Colonic mucosa (tissue), 4 donors: ENCODE data around the gene MAP3K21. TPM values are rescaled to one million over a fixed set of nuclear protein-coding genes. Genes with fewer than 3 reads are reported as not detected.

Experiments
- DNase-seq: peaks from one replicate; pipeline ENCODE4 v3.0.0-alpha.2; 2020
- H3K27ac ChIP-seq: fragments of 200-600 bp; one replicate; pipeline ENCODE4 v1.8.0; 2021
- H3K27me3 ChIP-seq: fragments of 200-600 bp; one replicate; pipeline ENCODE4 v1.8.0; 2021
- H3K36me3 ChIP-seq: fragments of 200-600 bp; one replicate; pipeline ENCODE4 v1.8.0; 2021
- H3K4me1 ChIP-seq: fragments of 200-600 bp; one replicate; pipeline ENCODE4 v1.8.0; 2021; ENCODE audit warnings: mild to moderate bottlenecking
- H3K4me3 ChIP-seq: fragments of 200-600 bp; one replicate; pipeline ENCODE4 v1.8.0; 2021
- H3K9ac ChIP-seq, 2 donors: one replicate each; pipeline ENCODE4 v1.7.0; 2013; ENCODE audit warnings: control low read depth in 2 of 2, low read depth in 2 of 2, low read length in 2 of 2
- H3K9me3 ChIP-seq: fragments of 200-600 bp; one replicate; pipeline ENCODE4 v1.8.0; 2021
- CTCF ChIP-seq: fragments of 200-600 bp; IDR thresholded peaks from one replicate; pipeline ENCODE4 v1.8.0; 2022; ENCODE audit warnings: antibody characterized with exemption, mild to moderate bottlenecking
- intact Hi-C: fragments of 100-400 bp; cut with DNase I; formaldehyde crosslinking; loops from one replicate; pipeline ENCODE4 v1.14.1; 2022
- total RNA-seq, 2 donors: library from RNA; stranded (reverse); fragmentation: NEBNext Ultra II Directional in 1 of 2; extraction: Animal tissue kit (Norgen Biotek cat#: 25700) in 1 of 2; gene quantifications; one replicate each; pipeline ENCODE4 v1.2.1, GENCODE V29; 2021
- donor health status: healthy.
- donor health status: DM: no; HTN: no; CAD: no.
- donor health status: DM: no; HTN: no; CAD: no.

The MAP3K21 gene
- total RNA-seq, 2 donors from 2014 or later: 16.4 to 20.5 TPM

- intact Hi-C loops: no loop called here
- H3K36me3 ChIP-seq: no peaks in the 10 kb centered on the region
- no peak overlapping the region for H3K9ac ChIP-seq
- no peak overlapping the region for H3K27ac ChIP-seq
- no peak overlapping the region for H3K4me3 ChIP-seq
- no peak for TF ChIP-seq CTCF
- no peaks in the 10 kb centered on the region for H3K4me1 ChIP-seq
- H3K9me3 ChIP-seq: no peaks in the 10 kb centered on the region
- H3K27me3 ChIP-seq: no peaks in the 10 kb centered on the region
- DNase-seq: no peak
These were observed 27.5 kb downstream of the MAP3K21 start for GRCh38 chr1:233354983-233355382.

GRCh38 chr1:233355841-233356704 lies 28.5 kb downstream of the MAP3K21 start:
- no peak for TF ChIP-seq CTCF
- H3K4me1 ChIP-seq: no peaks in the 10 kb centered on the region
- H3K27ac ChIP-seq: no peak overlapping the region
- H3K9ac ChIP-seq: no peak overlapping the region
- no peaks in the 10 kb centered on the region for H3K27me3 ChIP-seq
- H3K36me3 ChIP-seq: no peaks in the 10 kb centered on the region
- intact Hi-C loops: no loop called here
- no peaks in the 10 kb centered on the region for H3K9me3 ChIP-seq
- DNase-seq: no peak
- H3K4me3 ChIP-seq: no peak overlapping the region

- Histone ChIP-seq H3K4me1 (no peaks in the 10 kb centered on the region), H3K36me3 (no peaks in the 10 kb centered on the region)
- intact Hi-C loops: no loop called here
These were observed 29.1 kb downstream of the MAP3K21 start for GRCh38 chr1:233356705-233356987.

GRCh38 chr1:233357595-233358397 lies 30.3 kb downstream of the MAP3K21 start:
- TF ChIP-seq CTCF: no peak

More at GRCh38 chr1:233356705-233356987, 29.1 kb downstream of the MAP3K21 start:
- H3K9me3 ChIP-seq: no peaks in the 10 kb centered on the region
- DNase-seq: no peak
- no peaks in the 10 kb centered on the region for H3K27me3 ChIP-seq
- H3K4me3 ChIP-seq: no peak overlapping the region
- TF ChIP-seq CTCF: no peak
- no peak overlapping the region for H3K27ac ChIP-seq
- H3K9ac ChIP-seq: no peak overlapping the region

GRCh38 chr1:233359431-233359830 lies 31.9 kb downstream of the MAP3K21 start:
- H3K4me1 ChIP-seq: no peaks in the 10 kb centered on the region
- no peak overlapping the region for H3K4me3 ChIP-seq
- DNase-seq: peak; percentile 71
- intact Hi-C loops: no loop called here
- no peak overlapping the region for H3K27ac ChIP-seq
- H3K36me3 ChIP-seq: no peaks in the 10 kb centered on the region
- H3K9ac ChIP-seq: no peak overlapping the region
- TF ChIP-seq CTCF: no peak
- no peaks in the 10 kb centered on the region for H3K27me3 ChIP-seq
- H3K9me3 ChIP-seq: no peaks in the 10 kb centered on the region

More at GRCh38 chr1:233357595-233358397, 30.3 kb downstream of the MAP3K21 start:
- Histone ChIP-seq H3K27ac (no peak overlapping the region), H3K4me1 (no peaks in the 10 kb centered on the region), H3K9me3 (no peaks in the 10 kb centered on the region), H3K9ac (no peak overlapping the region), H3K27me3 (no peaks in the 10 kb centered on the region), H3K36me3 (no peaks in the 10 kb centered on the region), H3K4me3 (no peak overlapping the region)
- DNase-seq: no peak
- intact Hi-C loops: no loop called here
